CD4-positive, alpha-beta T cell treated with Interleukin-17A for 1 hour (primary cell): ENCODE measurements around the gene SORT1.
"Not testable (repeated sequence)": the region's sequence is repeated elsewhere in the genome, so short reads cannot be mapped to it uniquely, and the experiment has no call there.

ENCODE experiments used
- DNase-seq: peaks from one replicate; pipeline ENCODE4 v3.0.0-alpha.2; 2020

Gene SORT1

GRCh38 chr1:109292364-109292763 lies 105.4 kb downstream of the SORT1 start:
- DNase-seq, result no peak

GRCh38 chr1:109290998-109291397 lies 106.7 kb downstream of the SORT1 start:
- DNase-seq, result peak; percentile 5

GRCh38 chr1:109290137-109290536 lies 107.6 kb downstream of the SORT1 start:
- DNase-seq, result no peak

GRCh38 chr1:109286762-109287161 lies 111.0 kb downstream of the SORT1 start:
- DNase-seq, result not testable (repeated sequence)

GRCh38 chr1:109283748-109284600 lies 113.7 kb downstream of the SORT1 start:
- DNase-seq, result no peak

- peak; percentile 91 for DNase-seq
Measured at GRCh38 chr1:109282952-109283747, 114.6 kb downstream of the SORT1 start, which contains the start of gene PSRC1. Gene PSRC1, minus strand, starts transcription at chr1:109283145.

GRCh38 chr1:109282497-109282951 lies 115.2 kb downstream of the SORT1 start:
- DNase-seq, result no peak

- no peak for DNase-seq
Measured at GRCh38 chr1:109281680-109282496, 115.8 kb downstream of the SORT1 start.

- DNase-seq, result no peak
Measured at GRCh38 chr1:109280862-109281261, 116.9 kb downstream of the SORT1 start.

GRCh38 chr1:109279615-109280278 lies 118.0 kb downstream of the SORT1 start:
- DNase-seq, result no peak

GRCh38 chr1:109277434-109278204 lies 120.1 kb downstream of the SORT1 start:
- peak; percentile 69 for DNase-seq

GRCh38 chr1:109275706-109276345 lies 121.9 kb downstream of the SORT1 start:
- DNase-seq, result no peak

- no peak for DNase-seq
Measured at GRCh38 chr1:109274533-109275476, 122.9 kb downstream of the SORT1 start.

GRCh38 chr1:109273570-109274288 lies 124.0 kb downstream of the SORT1 start:
- DNase-seq, result no peak

GRCh38 chr1:109272831-109273547 lies 124.7 kb downstream of the SORT1 start:
- DNase-seq, result no peak

GRCh38 chr1:109272021-109272799 lies 125.5 kb downstream of the SORT1 start:
- DNase-seq, result no peak

GRCh38 chr1:109271458-109271857 lies 126.3 kb downstream of the SORT1 start:
- DNase-seq, result no peak
